Kidney (tissue), 14 donors: ENCODE results near the gene GNG13. TPM values are rescaled to one million over a fixed set of nuclear protein-coding genes. Genes with fewer than 3 reads are reported as not detected.

Source experiments
- DNase-seq, 5 donors: peaks; one replicate each; pipeline ENCODE4 v3.0.0-alpha.2; 2013 to 2020
- FAIRE-seq: peaks from 2 replicates; lab custom pipeline; 2012; peaks lifted over from hg19 to GRCh38; lab: Jason Lieb, UNC
- H3K27ac ChIP-seq, 2 donors: one replicate each; pipeline ENCODE4 v1.7.0; 2013; ENCODE audit warnings: low read depth in 2 of 2, low read length in 2 of 2, inconsistent platforms in 1 of 2
- H3K27me3 ChIP-seq: one replicate; pipeline ENCODE4 v1.7.1; 2013; ENCODE audit warnings: low read length, inconsistent platforms; ENCODE audit not compliant: control insufficient read depth, insufficient read depth
- H3K36me3 ChIP-seq, 3 donors: one replicate each; pipeline versions ENCODE4 v1.7.0 to v1.7.1; 2013; ENCODE audit warnings: low read length in 3 of 3, control low read depth in 1 of 3, inconsistent platforms in 1 of 3; ENCODE audit not compliant: insufficient read depth in 3 of 3, control insufficient read depth in 2 of 3
- H3K4me1 ChIP-seq, 3 donors: one replicate each; pipeline versions ENCODE4 v1.7.0 to v1.7.1; 2013; ENCODE audit warnings: low read length in 3 of 3, inconsistent platforms in 1 of 3, low read depth in 1 of 3; ENCODE audit not compliant: control insufficient read depth in 2 of 3, insufficient read depth in 2 of 3
- H3K4me3 ChIP-seq, 3 donors: one replicate each; pipeline versions ENCODE4 v1.7.0 to v1.8.1; 2013; ENCODE audit warnings: low read length in 3 of 3, control low read depth in 1 of 3, inconsistent platforms in 1 of 3
- H3K9ac ChIP-seq, 3 donors: one replicate each; pipeline versions ENCODE4 v1.7.0 to v1.7.1; 2013; ENCODE audit warnings: low read length in 3 of 3, control low read depth in 1 of 3, inconsistent platforms in 1 of 3
- H3K9me3 ChIP-seq, 3 donors: one replicate each; pipeline versions ENCODE4 v1.7.0 to v1.7.1; 2013; ENCODE audit warnings: low read length in 3 of 3, control low read depth in 1 of 3, inconsistent platforms in 1 of 3; ENCODE audit not compliant: control insufficient read depth in 2 of 3, insufficient read depth in 1 of 3
- CTCF ChIP-seq: IDR thresholded peaks from 3 replicates; pipeline ENCODE4 v1.5.1; 2012; ENCODE audit warnings: mild to moderate bottlenecking, moderate library complexity, borderline replicate concordance; ENCODE audit not compliant: insufficient read depth; ENCODE audit errors: extremely low read depth
- intact Hi-C: fragments of 100-400 bp; cut with DNase I; formaldehyde crosslinking; loops from one replicate; pipeline ENCODE4 v1.11.1; 2022
- polyA plus RNA-seq: library from polyadenylated mRNA; stranded (reverse); fragments of 350-450 nt; fragmentation: Illumina TruSeq; extraction: RNeasy Lipid Tissue Mini Kit (QIAGEN cat#74804); gene quantifications from one replicate; pipeline ENCODE4 v1.2.3, GENCODE V29; 2014; ENCODE audit warnings: low read depth, low replicate concordance; ENCODE audit not compliant: insufficient read depth
- total RNA-seq: library from RNA; stranded (reverse); fragmentation: NEBNext Ultra II Directional; extraction: Animal tissue kit (Norgen Biotek cat#: 25700); gene quantifications from one replicate; pipeline ENCODE4 v1.2.1, GENCODE V29; 2021
- donor health status: control.
- donor health status: control.
- donor health status: control.
- donor health status: control.
- donor health status: control.
- donor health status: DM: yes; HTN: yes; CAD: no.
- donor health status: Normal renal cell carcinoma (clear cell type).

The GNG13 gene
- total and polyA plus RNA-seq, 2 donors from 2014 or later, result not detected

- FAIRE-seq (no peak), DNase-seq (no peak)
- Histone ChIP-seq H3K4me3 (no peak overlapping the region), H3K36me3 (no peaks in the 10 kb centered on the region), H3K27ac (no peak overlapping the region), H3K27me3 (no peaks in the 10 kb centered on the region), H3K9ac (no peak overlapping the region), H3K4me1 (no peaks in the 10 kb centered on the region), H3K9me3 (no peaks in the 10 kb centered on the region)
- no peak for TF ChIP-seq CTCF
- intact Hi-C loops, result no loop called here
Measured at GRCh38 chr16:775236-775796, 25.2 kb downstream of the GNG13 start.

DNA sequence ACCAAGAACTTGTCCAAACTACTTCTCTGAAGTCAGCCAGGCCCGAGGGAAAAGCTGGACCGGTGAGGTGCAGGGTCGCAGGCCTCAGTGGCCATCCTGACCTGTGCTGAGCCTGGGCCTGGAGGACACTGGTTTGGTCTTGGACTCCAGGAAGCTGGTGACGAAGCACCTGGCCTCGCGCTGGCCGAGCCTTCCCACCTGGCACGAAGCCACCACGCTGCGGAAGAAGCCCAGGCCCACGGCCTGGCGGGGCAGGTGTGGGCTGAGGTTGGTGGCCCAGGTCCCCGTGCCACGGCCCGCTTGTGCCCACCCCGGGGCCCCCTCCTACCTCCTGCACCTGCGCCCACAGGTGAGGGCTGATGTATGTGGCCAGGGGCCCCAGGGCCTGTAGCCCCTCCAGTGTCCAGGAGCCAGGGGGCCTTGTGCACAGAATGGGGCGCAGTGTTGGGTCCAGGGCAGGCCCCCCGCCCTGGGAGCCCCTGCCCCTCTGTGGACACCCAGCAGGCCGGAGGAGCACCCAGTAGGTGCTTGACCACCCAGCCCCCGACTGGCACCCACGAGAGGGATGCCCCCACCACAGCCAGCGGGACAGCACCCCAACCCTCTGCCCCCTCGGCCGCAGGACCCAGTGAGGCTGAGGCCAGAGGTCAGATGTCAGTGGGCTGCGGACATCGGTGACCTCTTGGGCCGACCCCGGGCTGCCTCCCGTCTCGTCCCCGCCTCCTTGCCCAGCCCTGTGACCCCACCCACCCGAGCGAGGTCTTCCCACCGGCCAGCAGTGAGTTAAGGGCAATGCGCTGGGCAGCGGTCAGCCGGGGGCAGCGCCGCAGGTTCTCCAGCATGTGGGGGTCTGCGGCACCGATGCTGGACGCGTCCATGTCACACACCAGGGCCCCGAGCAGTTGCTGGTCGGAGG lies 26.2 kb downstream of the GNG13 start:
- TF ChIP-seq CTCF, result no peak
- Histone ChIP-seq H3K9me3 (no peaks in the 10 kb centered on the region), H3K27ac (no peak overlapping the region), H3K36me3 (no peaks in the 10 kb centered on the region), H3K9ac (no peak overlapping the region), H3K27me3 (no peaks in the 10 kb centered on the region), H3K4me1 (no peaks in the 10 kb centered on the region), H3K4me3 (no peak overlapping the region)
- intact Hi-C loops, result no loop called here
- no peak for DNase-seq
- FAIRE-seq, result no peak

- intact Hi-C loops, result no loop called here
- Histone ChIP-seq H3K4me1 (no peaks in the 10 kb centered on the region), H3K27me3 (no peaks in the 10 kb centered on the region), H3K9ac (no peak overlapping the region), H3K36me3 (no peaks in the 10 kb centered on the region), H3K4me3 (no peak overlapping the region), H3K27ac (no peak overlapping the region), H3K9me3 (no peaks in the 10 kb centered on the region)
- FAIRE-seq (no peak), DNase-seq (no peak)
- TF ChIP-seq CTCF, result no peak
Measured at GRCh38 chr16:772959-773358, 27.6 kb downstream of the GNG13 start.
